Posterior vena cava (tissue), 2 donors: ENCODE results near the gene ITPA. TPM values are rescaled to one million over a fixed set of nuclear protein-coding genes. Genes with fewer than 3 reads are reported as not detected.
A peak's percentile ranks its signal among the peaks of the same experiment; 100 is the strongest.
"Not testable (repeated sequence)": the region's sequence is repeated elsewhere in the genome, so short reads cannot be mapped to it uniquely, and the experiment has no call there.

Experiments used
- DNase-seq: peaks from one replicate; pipeline ENCODE4 v3.0.0-alpha.2; 2020; ENCODE audit warnings: low spot score
- intact Hi-C, 2 donors: fragments of 100-400 bp; cut with DNase I; formaldehyde crosslinking; loops; one replicate each; pipeline versions ENCODE4 v1.14.1 to v1.14.2; 2022 to 2023
- total RNA-seq, 2 donors: library from RNA; stranded (reverse); fragmentation: NEBNext Ultra II Directional; extraction: Animal tissue kit (Norgen Biotek cat#: 25700); gene quantifications; one replicate each; pipeline ENCODE4 v1.2.1, GENCODE V29; 2021
- donor health status: DM: yes; HTN: yes; CAD: no.
- donor health status: DM: yes; HTN: yes; CAD: no.

Gene ITPA
- total RNA-seq, 2 donors from 2014 or later, result 31.1 to 33.7 TPM

DNA sequence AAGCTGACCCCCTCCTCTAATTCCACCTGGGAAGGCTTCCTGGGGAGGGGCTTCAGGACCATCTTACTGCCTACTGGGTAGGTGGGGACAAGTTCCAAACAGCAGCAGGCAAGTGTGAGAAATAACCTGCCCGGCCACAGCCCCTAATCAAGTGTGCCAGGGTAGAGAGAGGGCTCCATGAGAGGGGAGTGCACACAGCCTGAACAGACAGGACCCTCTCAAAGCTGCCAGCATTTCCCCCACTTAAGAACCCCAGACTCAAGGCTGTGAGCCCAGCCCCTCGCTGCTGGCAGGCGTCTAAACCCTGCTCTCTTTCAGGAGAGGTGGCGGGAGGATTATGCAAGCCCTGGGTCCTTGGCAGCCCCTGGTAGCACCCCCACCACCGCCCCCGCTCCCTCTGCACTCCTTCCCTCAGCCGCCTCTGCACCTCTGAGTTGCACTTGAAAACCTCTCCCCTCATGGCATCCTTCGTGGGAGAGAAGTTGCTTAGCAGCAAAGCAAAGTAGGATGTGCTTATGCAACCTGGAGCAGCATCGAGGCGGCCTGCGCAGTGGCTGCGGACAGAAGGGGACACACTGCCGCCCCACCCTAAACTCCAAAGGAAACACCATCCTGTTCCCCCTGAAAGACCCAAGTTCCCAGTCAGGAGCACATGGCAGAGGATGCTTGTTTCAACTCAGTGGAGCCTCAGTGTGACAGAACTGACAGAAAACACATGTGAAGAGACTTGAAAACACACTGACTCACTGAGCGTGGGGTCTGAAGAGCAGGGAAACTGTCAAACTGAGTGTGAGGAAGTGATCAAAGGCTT, 15.3 kb upstream of the ITPA start:
- no peak for DNase-seq
- intact Hi-C loops, result loop anchor here in 1 of 2 donors (10.0 kb wide), 1 partner anchor 1681 kb away; no protein-coding TSS in a partner anchor

DNA sequence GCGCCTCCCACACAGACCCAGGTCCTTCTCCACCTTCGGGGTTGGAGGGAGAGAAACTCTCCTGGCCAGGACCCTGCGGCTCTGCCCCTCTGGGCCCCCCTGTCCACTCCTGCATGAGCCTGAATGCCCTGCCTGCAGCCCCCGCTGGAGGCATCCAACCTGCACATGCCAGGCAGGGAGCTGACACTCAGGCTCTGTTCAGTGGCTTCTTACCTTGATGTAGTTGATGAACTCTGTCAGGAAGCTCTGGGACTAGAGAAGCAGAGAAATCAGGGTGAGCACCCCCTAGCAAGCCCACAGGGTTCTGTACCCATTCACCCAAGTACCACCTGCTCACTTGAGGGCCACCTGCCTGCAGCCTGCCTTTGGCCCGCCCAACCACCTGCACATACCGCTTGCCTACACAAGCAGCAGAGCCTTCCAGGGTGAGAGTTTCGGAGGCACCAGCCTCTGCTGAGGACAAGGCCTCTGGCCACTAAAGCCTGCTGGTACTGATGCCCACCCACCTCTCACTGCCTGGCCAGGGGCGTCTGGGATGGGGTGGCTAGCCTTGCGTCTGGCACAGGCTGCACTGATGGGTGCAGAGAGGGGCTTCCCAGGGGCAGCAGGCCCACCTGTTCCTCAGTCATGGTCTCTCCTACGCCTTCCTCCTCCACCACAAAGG, 14.5 kb upstream of the ITPA start:
- no peak for DNase-seq

DNA sequence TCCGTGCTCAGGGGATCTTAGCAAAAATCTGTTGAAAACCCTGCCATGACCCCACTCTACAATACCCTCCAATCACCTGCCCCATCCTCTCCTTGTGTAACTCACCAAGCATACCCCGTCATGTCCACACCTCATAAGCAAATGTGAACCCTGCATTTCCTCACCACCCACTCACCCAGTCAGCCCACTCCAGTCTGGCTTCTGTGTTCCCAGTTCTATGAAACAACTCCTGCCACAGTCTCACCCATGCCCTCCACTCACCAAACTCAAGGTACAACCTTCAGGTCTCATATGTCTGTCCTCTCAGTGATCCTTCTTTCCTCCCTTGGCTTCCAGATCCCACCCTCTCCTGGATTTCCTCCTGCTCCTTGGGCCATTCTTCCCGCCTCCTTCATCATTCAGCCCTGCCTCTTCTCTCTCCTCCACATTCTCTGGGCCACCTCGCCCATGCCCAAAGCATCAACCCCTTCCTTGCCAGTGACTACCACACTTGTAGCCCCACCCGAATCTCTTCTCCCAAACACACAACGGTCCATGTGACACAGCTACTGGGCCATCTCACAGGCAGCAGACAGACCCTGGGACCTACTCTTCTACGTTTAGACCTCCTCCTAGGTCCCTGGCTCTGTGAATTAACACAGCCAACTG, 13.6 kb upstream of the ITPA start:
- intact Hi-C loops, result loop anchor here in 1 of 2 donors (10.0 kb wide), 1 partner anchor 1679 kb away; no protein-coding TSS in a partner anchor
- no peak for DNase-seq

More for the DNA sequence above, 14.5 kb upstream of the ITPA start:
- intact Hi-C loops, result loop anchor here in 1 of 2 donors (10.0 kb wide), 1 partner anchor 1680 kb away; no protein-coding TSS in a partner anchor

DNA sequence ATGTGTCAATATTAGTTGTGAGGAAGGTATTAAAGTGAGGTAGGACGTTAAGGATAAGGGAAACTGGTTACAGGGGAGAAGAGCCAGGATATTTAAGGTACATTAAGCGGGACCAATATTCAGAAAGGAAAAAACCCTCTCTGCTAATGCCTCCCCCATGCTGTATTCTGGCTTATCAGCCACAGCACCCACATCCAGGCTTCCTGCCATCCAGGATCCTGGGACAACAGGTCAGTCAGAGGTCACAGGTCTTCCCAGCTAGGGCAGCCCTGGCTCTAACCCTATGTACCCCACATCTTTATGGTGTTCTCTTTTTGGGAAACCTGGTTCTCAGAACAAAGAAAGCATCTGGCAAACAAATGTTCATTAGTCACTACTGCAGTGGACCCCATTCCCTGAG, 10.1 kb upstream of the ITPA start:
- intact Hi-C loops, result loop anchor here in 1 of 2 donors (10.0 kb wide), 1 partner anchor 1676 kb away; no protein-coding TSS in a partner anchor
- no peak for DNase-seq

DNA sequence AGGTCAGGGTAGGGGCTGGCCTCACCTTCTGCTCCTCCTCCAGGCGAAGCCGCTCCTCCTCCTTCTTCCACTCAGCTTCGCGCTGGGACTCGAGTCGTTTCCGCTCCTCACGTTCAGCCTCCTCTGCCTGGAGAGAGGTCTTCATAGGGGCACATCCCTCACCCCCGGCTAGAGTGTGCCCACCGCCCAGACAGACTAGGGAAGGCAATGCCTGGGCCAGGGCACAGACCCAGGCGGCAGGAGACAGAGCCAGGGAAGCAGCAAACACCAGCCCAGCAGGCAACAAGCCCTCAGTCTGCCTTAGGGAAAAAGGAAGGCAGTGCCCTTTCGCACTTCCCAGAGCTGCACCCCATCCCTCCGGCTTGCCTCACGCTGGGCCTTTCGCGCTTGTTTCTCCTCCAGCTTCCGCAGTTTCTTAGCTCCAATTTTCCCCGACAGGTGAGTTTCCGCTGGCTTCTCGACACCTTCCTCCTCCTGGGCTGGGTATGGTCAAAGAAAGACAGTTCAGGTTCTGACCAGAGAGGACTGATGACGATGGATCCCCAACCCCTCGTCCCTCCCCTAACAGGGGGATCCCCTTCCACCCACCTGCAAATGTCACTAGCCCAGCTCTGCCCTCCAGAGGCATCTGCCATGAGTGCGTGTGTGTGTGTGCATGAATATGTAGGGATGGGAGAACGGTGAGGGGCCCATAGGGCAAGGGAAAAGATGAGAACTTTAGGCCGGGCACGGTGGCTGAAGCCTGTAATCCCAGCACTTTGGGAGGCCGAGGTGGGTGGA, 9.1 kb upstream of the ITPA start:
- intact Hi-C loops, result loop anchor here in 1 of 2 donors (10.0 kb wide), 1 partner anchor 1675 kb away; no protein-coding TSS in a partner anchor
- no peak for DNase-seq

DNA sequence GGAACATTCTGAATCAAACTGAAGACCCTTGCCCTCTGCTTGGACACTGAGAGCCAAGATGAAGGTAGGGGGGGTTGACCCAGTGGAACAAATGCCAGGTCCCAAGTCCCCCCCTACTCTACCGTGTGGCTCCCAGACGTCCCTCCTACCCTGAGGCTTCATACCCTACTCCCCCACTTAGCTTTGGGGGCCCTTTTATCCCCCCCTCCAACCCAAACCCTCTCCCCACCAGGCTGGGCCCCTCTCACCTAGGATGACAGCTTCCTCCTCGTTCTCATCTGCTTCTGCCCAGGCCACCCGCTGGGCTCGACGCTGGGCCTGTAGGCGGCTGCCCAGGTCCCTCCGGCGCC, 6.4 kb upstream of the ITPA start:
- DNase-seq, result no peak
- intact Hi-C loops, result no loop called here

DNA sequence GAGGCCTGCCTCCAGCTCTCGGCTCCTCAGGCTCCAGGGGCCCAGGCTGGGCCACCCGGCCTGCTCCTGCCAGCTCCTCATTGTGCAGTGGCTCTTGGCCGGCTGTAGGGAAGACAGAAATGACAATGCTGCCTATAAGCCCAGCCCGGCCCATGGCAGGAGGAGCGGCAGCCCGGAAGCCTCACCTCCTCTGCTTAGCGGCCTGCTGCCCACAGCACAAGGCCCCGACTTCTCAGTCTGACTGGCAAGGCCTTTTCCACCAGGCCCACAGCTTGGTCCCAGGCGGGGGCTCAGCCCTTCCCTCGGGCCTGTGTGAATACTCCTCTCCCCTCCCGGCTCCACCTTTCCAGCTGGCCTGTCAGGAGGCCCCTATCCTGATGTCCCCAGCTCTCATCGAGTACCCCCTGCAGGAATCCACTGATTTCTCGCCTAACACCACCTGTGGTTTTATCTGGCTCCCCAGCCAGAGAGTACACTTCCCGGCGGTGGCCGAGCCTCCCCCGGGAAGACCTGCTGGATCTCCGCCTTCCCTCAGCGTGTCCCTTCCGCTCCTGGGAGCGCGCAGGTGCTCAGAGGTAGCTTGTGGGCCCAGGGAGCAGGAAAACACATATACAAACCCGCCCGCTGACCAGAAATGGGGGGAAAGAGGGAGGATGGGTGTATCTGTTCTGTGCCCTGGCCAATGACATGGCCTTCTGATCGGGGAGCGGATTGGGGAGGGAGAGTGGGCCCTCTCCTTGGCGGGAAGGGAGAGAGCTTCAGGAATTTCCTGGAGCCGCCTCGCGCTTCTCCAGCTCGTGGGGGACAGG, 5.8 kb upstream of the ITPA start:
- intact Hi-C loops, result no loop called here
- DNase-seq, result no peak

DNA sequence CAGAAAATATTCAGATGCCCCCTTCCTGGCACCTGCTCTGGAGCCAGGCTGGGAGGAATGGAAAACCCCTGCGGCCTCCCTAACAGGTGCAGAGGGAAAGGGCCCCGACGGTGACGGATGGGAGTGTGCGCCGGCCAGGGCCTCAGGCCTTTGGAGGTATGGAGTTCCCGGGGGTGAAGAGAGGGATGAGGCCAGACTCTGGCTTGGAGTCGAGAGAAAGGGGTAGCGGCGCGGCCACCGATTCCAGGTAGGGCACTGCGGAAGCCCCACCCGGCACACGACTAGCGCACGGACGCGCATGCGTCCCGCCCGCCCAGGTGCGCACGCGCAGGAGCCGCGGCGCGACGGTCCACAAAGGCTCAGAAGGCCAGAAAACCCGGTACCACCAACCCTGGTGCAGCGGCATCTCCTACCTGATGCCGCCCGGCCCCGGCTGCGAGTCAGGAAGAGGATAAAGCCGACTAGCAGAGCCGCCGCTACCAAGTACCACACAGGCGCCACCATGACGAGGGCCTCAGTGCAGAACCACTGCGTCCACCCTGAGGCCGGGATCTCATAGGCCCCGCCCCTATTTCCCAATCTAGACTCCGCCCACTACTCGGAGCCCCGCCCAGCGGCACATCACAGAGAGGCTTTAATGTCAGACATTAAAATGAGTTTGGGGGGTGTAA, 5.0 kb upstream of the ITPA start, which contains the start of gene DDRGK1:
Gene DDRGK1, minus strand, starts transcription at position 559 of the 671 bp plus-strand sequence. Its CDS starts 55 bp downstream, at position 504.
- intact Hi-C loops, result no loop called here
- DNase-seq, result peak; percentile 95

DNA sequence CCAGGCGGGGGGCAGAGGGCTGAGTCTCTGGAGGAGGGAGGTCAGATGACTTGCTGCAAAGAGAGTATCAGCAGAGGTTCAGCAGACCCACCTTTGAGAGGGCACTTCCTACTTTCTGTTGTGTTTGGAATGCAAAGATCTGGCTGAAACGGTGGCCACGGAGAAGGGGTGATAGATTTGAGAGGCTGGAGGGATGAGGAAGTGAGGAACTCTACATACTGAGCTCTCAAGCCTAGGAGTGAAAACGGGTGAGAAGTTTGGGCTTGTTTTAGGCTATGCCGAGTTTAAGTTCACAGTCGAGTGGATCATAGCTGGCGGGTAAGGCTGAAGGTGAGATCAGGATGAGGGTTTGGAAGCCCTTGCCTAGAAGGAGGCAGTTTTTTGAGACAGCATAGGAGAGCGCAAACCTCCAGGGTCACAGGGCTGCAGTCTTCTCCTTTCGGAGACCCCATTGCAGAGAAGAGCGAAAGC, 477 bp upstream of the ITPA start:
- intact Hi-C loops, result no loop called here
- no peak for DNase-seq

DNA sequence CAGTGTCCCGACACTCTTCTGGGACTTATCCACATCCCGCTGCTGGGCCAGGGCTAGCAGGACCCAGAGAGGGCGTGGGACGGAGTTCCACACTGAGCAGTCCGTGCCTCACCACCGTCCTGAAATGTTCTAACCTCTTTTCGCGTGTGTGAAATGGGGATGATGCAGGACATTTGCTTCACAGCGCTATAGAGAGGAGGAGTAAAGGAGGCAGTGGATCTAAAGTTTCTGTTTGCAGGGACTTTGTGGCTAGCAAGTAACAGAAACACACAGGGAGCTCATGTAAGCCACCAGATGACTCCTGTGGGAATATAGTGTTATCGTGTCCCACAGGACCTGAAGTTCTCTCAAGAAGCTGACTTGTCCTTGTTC, 634 bp downstream of the ITPA start:
- DNase-seq, result no peak
- intact Hi-C loops, result no loop called here

DNA sequence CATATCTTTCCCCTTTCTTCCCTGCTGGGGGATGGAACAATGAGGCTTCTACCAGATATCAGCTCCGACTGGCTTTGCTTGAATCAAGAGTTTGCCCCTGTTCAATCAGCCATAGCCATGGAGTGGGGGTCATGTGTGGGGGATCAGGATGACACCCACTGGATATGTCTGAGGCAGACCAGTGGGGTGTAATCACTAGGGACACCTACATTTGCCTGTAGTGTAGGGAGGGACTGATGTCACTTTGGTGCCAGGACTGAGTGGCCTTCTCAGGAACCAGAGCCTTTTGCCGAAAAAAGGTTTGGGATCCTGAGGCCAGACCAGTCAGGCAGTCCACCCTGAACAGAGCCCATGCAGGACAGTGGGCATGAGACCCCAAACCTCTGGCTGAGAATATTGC, 1.0 kb downstream of the ITPA start:
- intact Hi-C loops, result no loop called here
- DNase-seq, result no peak

DNA sequence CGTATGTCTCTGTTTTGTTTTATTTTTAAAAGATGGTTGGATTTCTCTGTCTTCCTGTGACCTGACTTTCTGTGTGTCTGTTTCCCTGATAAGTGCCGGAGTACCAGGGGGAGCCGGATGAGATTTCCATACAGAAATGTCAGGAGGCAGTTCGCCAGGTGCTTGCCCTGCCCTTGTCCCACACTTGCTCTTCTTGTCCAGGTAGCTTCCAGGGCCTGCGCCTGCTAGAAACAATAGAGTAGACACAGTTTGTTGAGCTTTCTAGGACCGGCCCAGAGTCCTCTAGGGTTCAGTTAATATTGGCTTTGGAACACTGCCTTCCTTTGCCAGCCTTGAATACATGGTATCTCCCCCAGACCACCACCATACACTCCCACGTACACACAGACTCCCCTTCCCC, 3.9 kb downstream of the ITPA start:
- intact Hi-C loops, result no loop called here
- no peak for DNase-seq

DNA sequence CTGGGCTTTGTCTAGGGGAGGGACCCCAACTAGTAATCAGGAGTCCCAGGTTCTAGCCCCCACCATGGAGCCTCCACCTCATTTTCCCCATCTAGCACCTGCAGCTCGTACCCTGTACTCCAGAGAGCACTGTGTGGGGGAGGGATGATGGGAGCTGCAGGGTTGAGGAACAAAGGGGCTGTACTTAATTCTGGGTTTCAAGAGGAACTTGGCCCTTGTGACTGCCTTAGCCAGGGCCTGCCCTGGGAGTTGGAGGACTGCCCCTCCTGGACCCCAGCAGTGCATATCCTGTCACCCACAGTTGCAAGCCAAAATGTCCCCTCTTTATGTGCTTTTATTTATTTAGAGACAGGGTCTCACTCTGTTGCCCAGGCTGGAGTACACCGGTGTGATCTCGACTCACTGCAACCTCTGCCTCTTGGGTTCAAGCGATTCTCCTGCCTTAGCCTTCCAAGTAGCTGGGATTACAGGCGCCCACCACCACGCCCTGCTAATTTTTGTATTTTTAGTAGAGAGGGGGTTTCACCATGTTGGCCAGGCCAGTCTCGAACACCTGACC, 6.1 kb downstream of the ITPA start:
- DNase-seq, intact Hi-C loops: not testable (repeated sequence)

DNA sequence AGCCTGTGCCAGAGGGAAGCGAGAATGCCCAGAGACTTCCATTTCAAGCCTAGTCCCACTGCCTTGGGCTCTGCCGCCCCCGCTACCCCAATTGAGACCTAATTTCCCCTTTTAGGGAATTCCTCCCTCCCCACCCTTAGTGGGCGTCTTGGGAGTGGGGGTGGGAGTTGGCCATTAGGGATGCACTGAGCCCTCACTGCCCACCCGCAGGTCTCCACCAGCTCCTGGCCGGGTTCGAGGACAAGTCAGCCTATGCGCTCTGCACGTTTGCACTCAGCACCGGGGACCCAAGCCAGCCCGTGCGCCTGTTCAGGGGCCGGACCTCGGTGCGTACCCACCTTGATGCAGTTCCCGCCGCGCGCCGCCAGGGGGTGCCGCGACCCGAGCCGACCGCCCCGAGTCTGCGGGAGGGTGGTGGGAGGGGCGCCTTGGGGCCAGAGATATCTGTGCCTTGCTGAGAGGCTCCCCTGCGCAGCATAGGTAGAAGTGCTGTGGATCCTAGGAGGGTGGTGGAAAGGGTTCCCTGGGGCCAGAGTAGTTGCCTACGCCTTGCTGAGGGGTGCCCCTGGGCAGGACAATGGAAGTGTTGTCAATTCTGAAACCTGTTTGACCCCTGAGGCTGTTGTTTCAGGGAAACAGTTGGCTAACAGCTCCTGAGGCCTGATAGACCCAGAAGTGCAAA, 9.2 kb downstream of the ITPA start:
- intact Hi-C loops, result no loop called here

DNA sequence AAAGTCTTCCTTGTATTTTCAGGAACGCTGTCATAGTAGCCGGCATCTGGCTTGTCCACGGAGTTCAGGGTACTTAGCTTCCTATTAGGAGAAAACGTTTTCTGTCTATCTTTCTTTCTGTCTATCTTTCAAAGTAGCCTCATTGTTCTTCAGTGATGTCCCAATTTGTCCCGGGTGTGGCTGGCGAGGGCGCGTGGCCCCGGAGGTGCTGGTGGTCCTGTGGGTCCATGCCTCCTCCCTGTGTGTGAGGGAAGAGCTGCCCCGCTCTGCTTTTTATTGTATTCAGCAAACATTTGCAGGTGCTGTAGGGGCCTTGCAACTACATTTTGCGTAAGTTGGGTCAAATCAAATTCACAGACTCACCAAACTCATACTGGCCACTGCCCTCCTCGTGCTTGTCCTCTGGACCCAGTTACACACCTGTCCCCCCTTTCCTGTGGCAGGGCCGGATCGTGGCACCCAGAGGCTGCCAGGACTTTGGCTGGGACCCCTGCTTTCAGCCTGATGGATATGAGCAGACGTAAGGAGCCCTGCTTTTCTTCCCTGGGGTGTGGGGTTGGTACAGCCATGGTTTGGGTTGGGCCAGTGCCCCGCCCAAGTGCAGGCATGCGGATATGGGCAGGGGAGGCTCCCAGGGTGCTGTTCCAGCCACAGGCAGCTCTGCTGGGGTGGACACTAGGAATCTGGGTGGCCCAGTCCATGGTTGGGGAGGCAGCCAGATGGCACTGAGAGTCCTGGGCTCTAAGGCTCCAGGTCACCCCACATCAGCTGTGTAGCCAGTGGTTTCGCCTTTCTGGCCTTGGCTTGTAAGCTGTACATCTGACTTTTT, 12.3 kb downstream of the ITPA start:
- no peak for DNase-seq
- intact Hi-C loops, result no loop called here

More for the DNA sequence above, 9.2 kb downstream of the ITPA start:
- DNase-seq, result peak; percentile 88
